H1 (cell line): Measurements from ENCODE around the gene VCP. TPM values are rescaled to one million over a fixed set of nuclear protein-coding genes. Genes with fewer than 3 reads are reported as not detected.
A peak's percentile ranks its signal among the peaks of the same experiment; 100 is the strongest.

Source experiments
- CTCF ChIA-PET: fragments of 300-600 bp; sonication (Branson Sonifier 250); formaldehyde crosslinking; loops from one replicate; lab custom pipeline; 2021; ENCODE audit not compliant: partially characterized antibody; lab: Charles Lee
- POLR2A ChIA-PET: fragments of 300-600 bp; sonication (Branson Sonifier 250); formaldehyde crosslinking; loops from one replicate; lab custom pipeline; 2021; ENCODE audit warnings: inconsistent platforms; ENCODE audit not compliant: partially characterized antibody; lab: Charles Lee
- DNase-seq, 2 experiments: peaks; one replicate each; pipeline versions ENCODE4 v3.0.0 to v3.0.0-alpha.2; 2010 to 2022; ENCODE audit warnings: low spot score in 2 of 2, low read depth in 1 of 2, mixed read lengths in 1 of 2
- FAIRE-seq: peaks from 2 replicates; lab custom pipeline; 2011; peaks lifted over from hg19 to GRCh38; lab: Jason Lieb, UNC
- H2AFZ ChIP-seq: 2 replicates; pipeline ENCODE4 v1.8.1; 2012; ENCODE audit warnings: low read length, inconsistent platforms
- H2AK5ac ChIP-seq: 2 replicates; pipeline ENCODE4 v1.6.1; 2013; ENCODE audit warnings: low read depth, low read length
- H2BK120ac ChIP-seq: replicated peaks from 2 replicates; pipeline ENCODE3; 2013; ENCODE audit warnings: low read depth, low read length, inconsistent platforms
- H2BK12ac ChIP-seq: 2 replicates; pipeline ENCODE4 v1.6.1; 2013; ENCODE audit warnings: low read depth, low read length
- H2BK15ac ChIP-seq: 2 replicates; pipeline ENCODE4 v1.6.1; 2013; ENCODE audit warnings: low read length
- H2BK20ac ChIP-seq: 2 replicates; pipeline ENCODE4 v1.6.1; 2013; ENCODE audit warnings: low read length
- H2BK5ac ChIP-seq: 2 replicates; pipeline ENCODE4 v1.6.1; 2013; ENCODE audit warnings: low read depth, low read length
- H3K14ac ChIP-seq: 2 replicates; pipeline ENCODE4 v1.6.1; 2013; ENCODE audit warnings: inconsistent platforms; ENCODE audit not compliant: insufficient read length
- H3K18ac ChIP-seq: 2 replicates; pipeline ENCODE4 v1.6.1; 2013; ENCODE audit warnings: low read length; ENCODE audit errors: extremely low read depth
- H3K23ac ChIP-seq: 2 replicates; pipeline ENCODE4 v1.6.1; 2013; ENCODE audit warnings: inconsistent platforms; ENCODE audit not compliant: insufficient read length
- H3K23me2 ChIP-seq: 2 replicates; pipeline ENCODE4 v1.6.1; 2013; ENCODE audit warnings: low read depth, low read length
- H3K27ac ChIP-seq: 2 replicates; pipeline ENCODE4 v1.6.1; 2011; ENCODE audit warnings: low read depth, low read length, inconsistent platforms
- H3K27me3 ChIP-seq, 4 experiments: replicated peaks in 1 of 4; 1 replicate in 1 of 4; 2 replicates in 3 of 4; pipeline versions ENCODE4 v1.6.1 to v1.8.1; 2011 to 2013; ENCODE audit warnings: low read length in 3 of 4, mild to moderate bottlenecking in 3 of 4, inconsistent platforms in 2 of 4, mixed read lengths in 2 of 4, moderate library complexity in 1 of 4; ENCODE audit not compliant: control insufficient read depth in 3 of 4, insufficient read depth in 3 of 4; ENCODE audit errors: extremely low read depth in 1 of 4
- H3K36me3 ChIP-seq, 4 experiments: 2 replicates each; pipeline versions ENCODE4 v1.6.1 to v1.8.1; 2011 to 2013; ENCODE audit warnings: mild to moderate bottlenecking in 4 of 4, low read length in 3 of 4, moderate library complexity in 2 of 4, control low read depth in 1 of 4, inconsistent platforms in 1 of 4; ENCODE audit not compliant: insufficient read depth in 4 of 4, control insufficient read depth in 2 of 4
- H3K4ac ChIP-seq: replicated peaks from 2 replicates; pipeline ENCODE3; 2013; ENCODE audit warnings: low read length, low read depth, mixed read lengths, inconsistent platforms; ENCODE audit not compliant: insufficient read length
- H3K4me1 ChIP-seq, 4 experiments: replicated peaks in 1 of 4; 1 replicate in 1 of 4; 2 replicates in 3 of 4; pipeline versions ENCODE4 v1.6.1 to v1.8.1; 2011 to 2013; ENCODE audit warnings: low read length in 3 of 4, inconsistent platforms in 2 of 4, mixed read lengths in 1 of 4; ENCODE audit not compliant: insufficient read depth in 4 of 4, control insufficient read depth in 3 of 4
- H3K4me2 ChIP-seq, 2 experiments: 2 replicates each; pipeline versions ENCODE4 v1.6.1 to v1.8.1; 2011 to 2013; ENCODE audit warnings: low read depth in 2 of 2, low read length in 2 of 2, control low read depth in 1 of 2, inconsistent platforms in 1 of 2, mild to moderate bottlenecking in 1 of 2; ENCODE audit not compliant: insufficient read depth in 1 of 2
- H3K4me3 ChIP-seq, 4 experiments: fragments of 200-600, 300-600 bp in 1 of 4; sonication (generic), shearing (Covaris generic), sonication (Bioruptor Twin) in 1 of 4; 2 replicates each; pipeline versions ENCODE4 v1.5.1 to v1.8.1; 2011 to 2016; ENCODE audit warnings: low read length in 4 of 4, low read depth in 3 of 4, control low read depth in 2 of 4, inconsistent platforms in 2 of 4, mild to moderate bottlenecking in 2 of 4, mixed read lengths in 1 of 4, moderate library complexity in 1 of 4; ENCODE audit not compliant: insufficient read depth in 2 of 4; ENCODE audit errors: extremely low read depth in 1 of 4
- H3K56ac ChIP-seq: replicated peaks from 2 replicates; pipeline ENCODE3; 2013; ENCODE audit warnings: low read depth, mild to moderate bottlenecking, mixed read lengths, low read length, inconsistent platforms; ENCODE audit not compliant: insufficient read length
- H3K79me1 ChIP-seq: 2 replicates; pipeline ENCODE4 v1.6.1; 2013; ENCODE audit warnings: low read depth, low read length, control low read depth
- H3K79me2 ChIP-seq, 2 experiments: 2 replicates each; pipeline versions ENCODE4 v1.6.1 to v1.8.1; 2012 to 2013; ENCODE audit warnings: low read length in 2 of 2, mild to moderate bottlenecking in 2 of 2, inconsistent platforms in 1 of 2; ENCODE audit not compliant: insufficient read depth in 2 of 2, control insufficient read depth in 1 of 2
- H3K9ac ChIP-seq, 4 experiments: replicated peaks in 1 of 4; 1 replicate in 1 of 4; 2 replicates in 3 of 4; pipeline versions ENCODE4 v1.6.1 to v1.8.1; 2011 to 2013; ENCODE audit warnings: low read depth in 3 of 4, low read length in 3 of 4, control low read depth in 2 of 4, mild to moderate bottlenecking in 2 of 4, moderate library complexity in 2 of 4, inconsistent platforms in 1 of 4; ENCODE audit errors: extremely low read depth in 1 of 4
- H3K9me3 ChIP-seq, 2 experiments: 2 replicates each; pipeline versions ENCODE4 v1.6.1 to v1.8.1; 2012 to 2013; ENCODE audit warnings: mild to moderate bottlenecking in 2 of 2, moderate library complexity in 2 of 2, control low read depth in 1 of 2, inconsistent platforms in 1 of 2, low read depth in 1 of 2, low read length in 1 of 2, mixed read lengths in 1 of 2; ENCODE audit not compliant: insufficient read depth in 2 of 2
- H4K20me1 ChIP-seq, 2 experiments: replicated peaks in 1 of 2; 2 replicates each; pipeline versions ENCODE3 to v1.8.1; 2011 to 2013; ENCODE audit warnings: inconsistent platforms in 2 of 2, low read length in 2 of 2, mild to moderate bottlenecking in 1 of 2; ENCODE audit not compliant: insufficient read depth in 2 of 2, control insufficient read depth in 1 of 2
- H4K5ac ChIP-seq: 2 replicates; pipeline ENCODE4 v1.6.1; 2013; ENCODE audit warnings: low read length, low read depth, mixed read lengths, inconsistent platforms; ENCODE audit not compliant: insufficient read length
- H4K8ac ChIP-seq: 2 replicates; pipeline ENCODE4 v1.8.0; 2013; ENCODE audit warnings: mild to moderate bottlenecking, moderate library complexity, low read length, inconsistent platforms; ENCODE audit not compliant: insufficient read depth; ENCODE audit errors: extremely low read depth
- H4K91ac ChIP-seq: replicated peaks from 2 replicates; pipeline ENCODE3; 2013; ENCODE audit warnings: low read length, mixed read lengths, inconsistent platforms; ENCODE audit not compliant: insufficient read length
- ATF3 ChIP-seq: IDR thresholded peaks from 2 replicates; pipeline ENCODE4 v1.6.1; 2011; ENCODE audit warnings: low read depth, mild to moderate bottlenecking, low read length; ENCODE audit not compliant: insufficient read depth
- CREB1 ChIP-seq: IDR thresholded peaks from 2 replicates; pipeline ENCODE4 v1.6.1; 2012; ENCODE audit warnings: inconsistent platforms
- FOSL1 ChIP-seq: IDR thresholded peaks from 2 replicates; pipeline ENCODE4 v1.6.1; 2011; ENCODE audit warnings: mild to moderate bottlenecking, low read depth, low read length, moderate library complexity; ENCODE audit not compliant: insufficient read depth
- GABPA ChIP-seq: IDR thresholded peaks from 2 replicates; pipeline ENCODE4 v1.6.1; 2011; ENCODE audit warnings: mild to moderate bottlenecking, low read length, moderate library complexity, borderline replicate concordance; ENCODE audit not compliant: insufficient read depth
- HDAC6 ChIP-seq: IDR thresholded peaks from one replicate; pipeline ENCODE4 v1.7.1; 2012; ENCODE audit warnings: low read depth, mild to moderate bottlenecking, inconsistent platforms, low read length, moderate library complexity
- KDM4A ChIP-seq: IDR thresholded peaks from one replicate; pipeline ENCODE4 v1.7.1; 2012; ENCODE audit warnings: low read depth, mild to moderate bottlenecking, moderate library complexity, low read length, inconsistent platforms; ENCODE audit not compliant: severe bottlenecking
- NANOG ChIP-seq: IDR thresholded peaks from 2 replicates; pipeline ENCODE4 v1.6.1; 2011; ENCODE audit warnings: low read length, low read depth, mild to moderate bottlenecking, inconsistent platforms; ENCODE audit not compliant: insufficient read depth, poor library complexity, severe bottlenecking
- NRF1 ChIP-seq: IDR thresholded peaks from 2 replicates; pipeline ENCODE4 v1.6.1; 2011; ENCODE audit warnings: mild to moderate bottlenecking, low read depth, low read length, improper control_type of control experiment
- RAD21 ChIP-seq, 2 experiments: IDR thresholded peaks in 1 of 2; conservative IDR thresholded peaks in 1 of 2; 2 replicates each; pipeline ENCODE4 v1.6.1; 2011; ENCODE audit warnings: low read depth in 2 of 2, low read length in 2 of 2, improper control_type of control experiment in 1 of 2, inconsistent platforms in 1 of 2, mild to moderate bottlenecking in 1 of 2, moderate library complexity in 1 of 2
- SP1 ChIP-seq: IDR thresholded peaks from 2 replicates; pipeline ENCODE4 v1.6.1; 2011; ENCODE audit warnings: low read depth, low read length
- TAF1 ChIP-seq: IDR thresholded peaks from 2 replicates; pipeline ENCODE4 v1.6.1; 2011; ENCODE audit warnings: mild to moderate bottlenecking, low read depth, low read length
- TAF7 ChIP-seq: optimal IDR thresholded peaks from 2 replicates; pipeline ENCODE3; 2011; ENCODE audit warnings: low read depth, mild to moderate bottlenecking, inconsistent platforms, low read length, moderate library complexity, borderline replicate concordance
- TEAD4 ChIP-seq: IDR thresholded peaks from 2 replicates; pipeline ENCODE4 v1.6.1; 2012; ENCODE audit warnings: low read depth, low read length, inconsistent platforms, mixed read lengths
- WGBS, 2 experiments: shearing (Covaris generic) in 1 of 2; methylation state at CpG; one replicate each; pipeline versions ENCODE4 v1.1.6 to v1.1.7; 2013 to 2015; ENCODE audit warnings: low lambda C conversion rate in 2 of 2, mixed read lengths in 2 of 2, inconsistent platforms in 1 of 2, low coverage in 1 of 2, missing lambda C conversion rate in 1 of 2; ENCODE audit not compliant: insufficient replicate concordance in 2 of 2, insufficient coverage in 1 of 2, insufficient read length in 1 of 2; ENCODE audit errors: extremely low coverage in 1 of 2, missing lambda C conversion rate in 1 of 2; 5-methylcytosine and 5-hydroxymethylcytosine counted together
- polyA plus RNA-seq, 7 experiments: library from polyadenylated mRNA; depleted of rRNA in 3 of 7; stranded (reverse) in 5 of 7; unstranded in 2 of 7; fragments of >200 nt in 5 of 7; fragments of 200-250 nt in 2 of 7; gene quantifications; 1 replicate in 5 of 7; 2 replicates in 1 of 7; 4 replicates in 1 of 7; pipeline versions ENCODE4 v1.2.1 to v1.2.3, GENCODE V29; 2011 to 2013; ENCODE audit warnings: missing spikeins in 2 of 7, mixed read lengths in 2 of 7
- total RNA-seq: library from RNA; stranded (reverse); fragmentation: NEBNext Ultra II Directional; extraction: Animal tissue kit (Norgen Biotek cat#: 25700); gene quantifications from 2 replicates; pipeline ENCODE4 v1.2.1, GENCODE V29; 2021

Gene VCP
- total and polyA plus RNA-seq, 2 of the 8 experiments (the other 6 are each of a cell fraction or from before 2014, with no cell fraction given): 173 to 375 TPM

- Histone ChIP-seq H2BK20ac (no peak overlapping the region), H3K18ac (no peak overlapping the region), H4K91ac (no peak overlapping the region), H3K23ac (no peak overlapping the region), H3K14ac (no peak overlapping the region), H3K4me1 (peaks cover 4 to 12% (median 7%) of the 10 kb centered on the region in 4 experiments), H3K56ac (no peak overlapping the region), H4K8ac (no peak overlapping the region), H2AK5ac (no peak overlapping the region), H2BK12ac (no peak overlapping the region), H3K4me2 (no peak overlapping the region; a peak in 1 of 4 replicates), H3K9ac (no peak overlapping the region), H3K27ac (0 out of 2 replicates have a peak overlapping the region, but pooled peaks have one; percentile 1), H3K27me3 (no peaks in the 10 kb centered on the region), H2BK5ac (no peak overlapping the region), H3K79me2 (peaks cover 38 to 53% of the 10 kb centered on the region in 2 experiments), H3K23me2 (peaks cover 3% of the 10 kb centered on the region; the same call in 1 of the 2 replicates), H3K9me3 (no peaks in the 10 kb centered on the region), H4K5ac (no peak overlapping the region), H3K79me1 (peaks cover 3% of the 10 kb centered on the region), H4K20me1 (peaks cover 22 to 41% of the 10 kb centered on the region in 2 experiments), H3K4ac (no peak overlapping the region), H3K4me3 (no peak overlapping the region), H3K36me3 (peaks cover 27 to 51% (median 46%) of the 10 kb centered on the region in 4 experiments), H2AFZ (no peak overlapping the region), H2BK15ac (no peak overlapping the region), H2BK120ac (no peak overlapping the region)
- ChIA-PET POLR2A (interaction anchor here (0.7 to 17.6 kb wide), 6 partner anchors 10 to 69 kb away, joined by 3 to 440 read pairs (median 27); partner anchors contain the start of genes FANCG, PIGO and STOML2), CTCF (interaction anchor here (1.3 to 9.4 kb wide), 5 partner anchors 12 to 169 kb away, joined by 3 to 50 read pairs (median 5); no protein-coding TSS in a partner anchor)
- no peak for FAIRE-seq
- DNase-seq: no peak
- WGBS, 2 experiments: 81% methylated on average over 4 of the region's 4 CpGs; no CpG with 5 or more reads in 1 of the 2 experiments
- TF ChIP-seq ATF3 (no peak), HDAC6 (no peak), TAF7 (no peak), NANOG (no peak), RAD21 (IDR thresholded peaks at IDR 0.05 in 1 of 2, conservative IDR thresholded peaks at IDR 0.05 in 1 of 2; ENCODE audit: low read depth in 2 of 2, low read length in 2 of 2) (no peak), FOSL1 (no peak), TAF1 (no peak), TEAD4 (no peak), NRF1 (no peak), SP1 (no peak), CREB1 (no peak), GABPA (no peak), KDM4A (no peak)
These were observed 3.4 kb downstream of the VCP start for GRCh38 chr9:35069020-35069419.
